OCI-LY3 (cell line): ENCODE measurements around the gene BRMS1.

Experiments used
- H2AFZ ChIP-seq: fragments of 200-600, 300-600 bp; shearing (Covaris generic); 2 replicates; pipeline ENCODE4 v1.6.0; 2014; ENCODE audit warnings: antibody characterized with exemption, low read depth, low read length
- H3K27ac ChIP-seq: fragments of 200-600, 300-600 bp; sonication (generic); 2 replicates; pipeline ENCODE4 v1.5.1; 2014; ENCODE audit warnings: mild to moderate bottlenecking, low read length, moderate library complexity, mixed read lengths
- H3K27me3 ChIP-seq: fragments of 200-600, 300-600 bp; sonication (generic); 2 replicates; pipeline ENCODE4 v1.6.1; 2014; ENCODE audit warnings: low read depth, low read length, mixed read lengths
- H3K36me3 ChIP-seq: fragments of 200-600, 300-600 bp; sonication (generic); replicated peaks from 2 replicates; pipeline ENCODE3; 2014; ENCODE audit warnings: low read depth, low read length, mixed read lengths
- H3K4me1 ChIP-seq: fragments of 300-600, 200-600 bp; sonication (generic); 2 replicates; pipeline ENCODE4 v1.6.1; 2014; ENCODE audit warnings: low read length, mixed read lengths
- H3K4me2 ChIP-seq: fragments of 200-600, 300-600 bp; sonication (generic); 2 replicates; pipeline ENCODE4 v1.6.1; 2014; ENCODE audit warnings: low read length, mixed read lengths
- H3K4me3 ChIP-seq: fragments of 300-600, 200-600 bp; sonication (generic); 2 replicates; pipeline ENCODE4 v1.5.1; 2014; ENCODE audit warnings: antibody characterized with exemption, mild to moderate bottlenecking, low read length, moderate library complexity
- H3K79me2 ChIP-seq: fragments of 300-600, 200-600 bp; shearing (Covaris generic); 2 replicates; pipeline ENCODE4 v1.6.1; 2014; ENCODE audit warnings: mild to moderate bottlenecking, low read length, mixed read lengths
- H3K9ac ChIP-seq: fragments of 300-600, 200-600 bp; shearing (Covaris generic); 2 replicates; pipeline ENCODE4 v1.6.0; 2014; ENCODE audit warnings: mild to moderate bottlenecking, low read length, moderate library complexity
- H3K9me3 ChIP-seq: fragments of 200-600, 300-600 bp; shearing (Covaris generic); 2 replicates; pipeline ENCODE4 v1.6.1; 2014; ENCODE audit warnings: low read length, mixed read lengths; ENCODE audit not compliant: insufficient read depth
- H4K20me1 ChIP-seq: fragments of 200-600, 300-600 bp; sonication (generic); 2 replicates; pipeline ENCODE4 v1.6.1; 2016; ENCODE audit warnings: low read length, mixed read lengths; ENCODE audit not compliant: insufficient read depth
- EZH2phosphoT487 ChIP-seq: fragments of 200-600 bp; shearing (Covaris generic); IDR thresholded peaks from 2 replicates; pipeline ENCODE4 v1.6.1; 2018; ENCODE audit warnings: antibody characterized with exemption, mixed run types, low read depth
- TF ChIP-seq, protein P1 (sequence below): fragments of 200-600, 300-600 bp; sonication (generic); IDR thresholded peaks from 2 replicates; pipeline ENCODE4 v1.5.1; 2014; ENCODE audit warnings: antibody characterized with exemption, low read length, low read depth

Gene BRMS1

DNA sequence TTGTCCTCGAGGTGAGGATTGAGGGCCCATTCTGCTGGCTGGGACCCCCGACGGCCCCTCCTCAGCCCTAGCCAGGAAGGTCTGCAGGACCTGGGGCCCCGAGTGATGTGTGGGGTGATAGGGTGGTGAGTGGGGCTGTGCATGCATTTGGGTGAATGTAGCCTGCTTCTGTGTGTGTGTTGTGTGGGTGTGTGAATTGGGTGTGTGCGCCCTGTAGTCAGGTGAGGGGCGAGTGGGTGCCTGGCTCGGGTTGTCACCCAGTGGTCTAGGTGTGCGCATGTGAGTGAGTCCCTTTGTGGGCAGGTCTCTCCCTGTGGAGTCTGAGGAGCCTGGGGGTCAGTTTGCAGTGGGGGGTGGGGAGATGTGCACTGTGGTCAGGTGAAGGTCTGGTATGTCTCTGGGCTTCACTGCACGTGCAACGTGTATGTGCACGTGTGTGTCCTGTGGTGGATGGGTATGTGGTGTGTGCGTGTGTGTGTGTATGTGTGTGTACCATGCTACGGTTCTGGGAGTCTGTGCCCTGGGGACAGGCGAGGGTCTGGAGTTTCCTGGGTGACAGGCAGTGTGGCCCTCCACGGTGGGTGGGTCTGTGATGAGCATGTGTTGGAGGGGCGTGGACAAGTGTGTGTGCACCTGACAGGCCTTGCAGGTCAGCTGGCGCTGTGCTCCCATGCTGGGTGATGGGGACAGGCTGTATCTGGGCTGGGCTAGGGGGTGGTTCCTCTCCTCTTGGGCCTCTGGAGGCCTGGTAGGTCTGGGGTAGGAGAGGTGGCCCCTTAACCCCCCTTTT is 52.2 kb downstream of the BRMS1 start:
- no peaks in the 10 kb centered on the region for H4K20me1 ChIP-seq
- no peak overlapping the region for H3K4me3 ChIP-seq
- H3K4me1 ChIP-seq = peaks cover 16% of the 10 kb centered on the region
- H3K27me3 ChIP-seq = no peaks in the 10 kb centered on the region
- peaks cover 18% of the 10 kb centered on the region for H3K79me2 ChIP-seq
- H3K36me3 ChIP-seq = no peaks in the 10 kb centered on the region
- no peak overlapping the region for H2AFZ ChIP-seq
- H3K27ac ChIP-seq = no peak overlapping the region
- H3K9me3 ChIP-seq = no peaks in the 10 kb centered on the region
- no peak overlapping the region for H3K4me2 ChIP-seq
- H3K9ac ChIP-seq = no peak overlapping the region
- no peak for TF ChIP-seq EZH2phosphoT487
- TF ChIP-seq, protein P1, sequence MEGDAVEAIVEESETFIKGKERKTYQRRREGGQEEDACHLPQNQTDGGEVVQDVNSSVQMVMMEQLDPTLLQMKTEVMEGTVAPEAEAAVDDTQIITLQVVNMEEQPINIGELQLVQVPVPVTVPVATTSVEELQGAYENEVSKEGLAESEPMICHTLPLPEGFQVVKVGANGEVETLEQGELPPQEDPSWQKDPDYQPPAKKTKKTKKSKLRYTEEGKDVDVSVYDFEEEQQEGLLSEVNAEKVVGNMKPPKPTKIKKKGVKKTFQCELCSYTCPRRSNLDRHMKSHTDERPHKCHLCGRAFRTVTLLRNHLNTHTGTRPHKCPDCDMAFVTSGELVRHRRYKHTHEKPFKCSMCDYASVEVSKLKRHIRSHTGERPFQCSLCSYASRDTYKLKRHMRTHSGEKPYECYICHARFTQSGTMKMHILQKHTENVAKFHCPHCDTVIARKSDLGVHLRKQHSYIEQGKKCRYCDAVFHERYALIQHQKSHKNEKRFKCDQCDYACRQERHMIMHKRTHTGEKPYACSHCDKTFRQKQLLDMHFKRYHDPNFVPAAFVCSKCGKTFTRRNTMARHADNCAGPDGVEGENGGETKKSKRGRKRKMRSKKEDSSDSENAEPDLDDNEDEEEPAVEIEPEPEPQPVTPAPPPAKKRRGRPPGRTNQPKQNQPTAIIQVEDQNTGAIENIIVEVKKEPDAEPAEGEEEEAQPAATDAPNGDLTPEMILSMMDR = no peak

DNA sequence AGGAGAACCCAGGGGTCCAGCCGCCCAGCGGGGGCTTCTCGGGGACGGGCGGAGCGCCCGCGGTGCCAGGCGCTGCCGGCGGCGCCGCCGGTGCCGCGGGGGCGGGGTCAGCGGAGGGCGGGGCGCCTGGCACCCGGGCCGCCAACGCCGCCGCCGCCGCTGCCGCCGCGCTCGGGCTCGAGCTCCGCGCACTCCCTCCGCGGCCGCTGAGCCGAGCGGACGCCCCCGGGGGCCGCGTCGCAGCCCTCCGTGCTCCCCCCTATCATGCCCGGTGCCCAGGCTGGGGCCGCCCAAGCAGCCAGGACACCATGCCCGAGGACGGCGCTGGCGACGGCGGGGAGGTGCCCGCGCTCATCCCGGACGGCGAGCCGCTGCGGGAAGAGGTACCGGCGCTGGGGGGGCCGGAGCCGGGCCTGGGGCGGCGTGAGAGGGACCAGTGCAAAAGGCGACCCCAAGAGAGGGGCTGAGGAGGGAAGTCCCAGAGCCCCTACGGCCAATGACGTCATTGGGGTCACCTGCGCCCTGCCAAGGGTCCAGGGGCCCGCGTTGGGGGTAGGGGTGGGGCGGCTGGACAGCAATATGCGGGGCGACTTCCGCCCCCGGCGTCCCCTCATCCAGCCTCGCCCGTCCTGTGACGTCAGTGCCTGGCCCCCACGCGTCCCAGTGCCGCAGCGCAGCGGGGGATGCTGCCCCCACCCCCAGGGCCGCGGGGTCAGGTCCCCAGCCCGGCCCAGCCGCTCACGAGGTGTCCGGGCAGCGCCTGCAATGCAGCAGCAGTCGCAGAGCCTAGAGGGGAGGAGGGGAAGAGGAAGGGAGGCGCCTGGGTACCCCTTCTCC is 53.0 kb downstream of the BRMS1 start, which contains the start of gene TMEM151A:
TMEM151A (plus strand) TSS at position 189 of the 837 bp plus-strand sequence; CDS start at position 309, 120 bp downstream.
- Histone ChIP-seq H3K36me3 (no peaks in the 10 kb centered on the region), H3K4me2 (no peak within 1 kb of the TSS), H3K4me3 (no peak within 1 kb of the TSS), H3K4me1 (peaks cover 15% of the 10 kb centered on the region), H3K27ac (no peak within 1 kb of the TSS), H3K9ac (no peak within 1 kb of the TSS), H3K9me3 (no peaks in the 10 kb centered on the region), H2AFZ (no peak within 1 kb of the TSS), H3K27me3 (no peaks in the 10 kb centered on the region), H3K79me2 (peaks cover 21% of the 10 kb centered on the region), H4K20me1 (no peaks in the 10 kb centered on the region)
- no peak for TF ChIP-seq EZH2phosphoT487
- TF ChIP-seq, protein P1 = no peak

DNA sequence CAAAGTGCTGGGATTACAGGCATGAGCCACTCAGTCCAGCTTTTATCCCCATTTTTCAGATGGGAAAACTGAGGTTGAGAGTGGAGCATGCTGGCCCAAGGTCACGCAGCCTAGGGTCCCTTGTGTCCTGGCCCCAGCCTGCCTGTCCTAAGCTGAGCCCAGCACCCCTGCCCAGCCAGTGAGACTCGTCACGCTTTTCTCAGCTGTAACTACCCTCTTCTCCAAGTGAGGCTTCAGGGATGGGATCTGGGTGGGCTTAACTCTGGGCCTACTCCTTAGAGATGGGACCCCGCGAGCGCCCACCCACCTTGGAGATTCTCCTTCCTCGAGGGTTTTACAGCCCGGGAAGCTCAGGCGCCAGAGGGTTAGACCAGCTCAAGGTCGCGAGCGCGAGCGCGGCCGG is 53.6 kb downstream of the BRMS1 start:
- H3K9ac ChIP-seq = no peak overlapping the region
- H3K27me3 ChIP-seq = no peaks in the 10 kb centered on the region
- no peak overlapping the region for H3K4me2 ChIP-seq
- H3K4me1 ChIP-seq = peaks cover 15% of the 10 kb centered on the region
- no peak overlapping the region for H3K27ac ChIP-seq
- peaks cover 21% of the 10 kb centered on the region for H3K79me2 ChIP-seq
- H3K9me3 ChIP-seq = no peaks in the 10 kb centered on the region
- H3K4me3 ChIP-seq = no peak overlapping the region
- no peak overlapping the region for H2AFZ ChIP-seq
- H4K20me1 ChIP-seq = no peaks in the 10 kb centered on the region
- TF ChIP-seq, protein P1 = no peak
- TF ChIP-seq EZH2phosphoT487 = no peak
- no peaks in the 10 kb centered on the region for H3K36me3 ChIP-seq

DNA sequence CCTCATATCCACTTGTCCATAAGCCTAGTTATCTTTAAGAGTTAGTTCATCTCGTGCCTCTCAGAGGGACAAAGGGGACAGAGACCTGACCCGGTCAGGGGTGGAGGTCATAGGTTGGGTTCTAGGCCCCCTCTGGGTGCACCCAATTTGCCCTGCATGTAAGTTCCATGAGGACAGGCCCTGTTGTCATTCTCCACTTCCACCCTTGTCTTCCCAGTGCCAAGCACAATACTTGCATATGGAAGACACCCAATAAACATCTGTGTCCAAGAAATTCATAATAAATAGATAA is 54.6 kb downstream of the BRMS1 start:
- peaks cover 7% of the 10 kb centered on the region for H3K36me3 ChIP-seq
- no peak overlapping the region for H3K27ac ChIP-seq
- H3K27me3 ChIP-seq = no peaks in the 10 kb centered on the region
- H4K20me1 ChIP-seq = no peaks in the 10 kb centered on the region
- H2AFZ ChIP-seq = no peak overlapping the region
- H3K4me3 ChIP-seq = peak overlapping the region; percentile 89
- peak overlapping the region; percentile 98 for H3K4me2 ChIP-seq
- peaks cover 21% of the 10 kb centered on the region for H3K79me2 ChIP-seq
- no peaks in the 10 kb centered on the region for H3K9me3 ChIP-seq
- peak overlapping the region; percentile 94; the same call in 1 of the 2 replicates for H3K9ac ChIP-seq
- H3K4me1 ChIP-seq = peaks cover 17% of the 10 kb centered on the region
- TF ChIP-seq, protein P1 = no peak
- TF ChIP-seq EZH2phosphoT487 = no peak
